CMK (cell line): ENCODE results near the gene FAM237A.
A peak's percentile ranks its signal among the peaks of the same experiment; 100 is the strongest.

ENCODE experiments used
- DNase-seq: peaks from one replicate; pipeline ENCODE4 v3.0.0-alpha.2; 2010; ENCODE audit warnings: low read depth

The FAM237A gene

GRCh38 chr2:206688990-206689389, 46.7 kb downstream of the FAM237A start:
- no peak for DNase-seq

GRCh38 chr2:206692971-206693370, 50.7 kb downstream of the FAM237A start:
- no peak for DNase-seq

GRCh38 chr2:206693399-206694137, 51.3 kb downstream of the FAM237A start:
- DNase-seq: peak; percentile 9

- no peak for DNase-seq
These were observed 54.6 kb downstream of the FAM237A start for GRCh38 chr2:206696910-206697309.

GRCh38 chr2:206698811-206699210, 56.5 kb downstream of the FAM237A start:
- no peak for DNase-seq
